Adrenal gland (tissue), 12 donors: ENCODE data around the gene GTF2F1. TPM values are rescaled to one million over a fixed set of nuclear protein-coding genes. Genes with fewer than 3 reads are reported as not detected.

ENCODE experiments used
- DNase-seq, 7 donors: peaks; one replicate each; pipeline ENCODE4 v3.0.0-alpha.2; 2019 to 2020
- H3K27ac ChIP-seq, 5 donors: fragments of 200-600 bp; sonication (generic) in 4 of 5; 1 replicate in 3 of 5; 2 replicates in 2 of 5; pipeline versions ENCODE4 v1.5.1 to v1.8.0; 2016 to 2020; ENCODE audit warnings: mild to moderate bottlenecking in 1 of 5
- H3K27me3 ChIP-seq: fragments of 200-600 bp; 2 replicates; pipeline ENCODE4 v1.8.0; 2021
- H3K36me3 ChIP-seq, 2 donors: fragments of 200-600 bp; replicated peaks in 1 of 2; 1 replicate in 1 of 2; 2 replicates in 1 of 2; pipeline versions ENCODE4 v1.5.1 to v1.8.0; 2018 to 2022
- H3K4me1 ChIP-seq, 2 donors: fragments of 200-600 bp; replicated peaks in 1 of 2; 1 replicate in 1 of 2; 2 replicates in 1 of 2; pipeline versions ENCODE4 v1.5.1 to v1.8.0; 2018 to 2021
- H3K4me3 ChIP-seq, 4 donors: fragments of 200-600 bp; sonication (generic) in 3 of 4; one replicate each; pipeline ENCODE4 v1.5.1; 2016 to 2018
- H3K9me3 ChIP-seq, 3 donors: fragments of 200-600 bp; sonication (generic) in 1 of 3; replicated peaks in 1 of 3; 1 replicate in 2 of 3; 2 replicates in 1 of 3; pipeline versions ENCODE4 v1.5.1 to v1.8.0; 2016 to 2021
- CTCF ChIP-seq, 6 experiments: fragments of 450-650 bp in 4 of 6; fragments of 200-600 bp in 2 of 6; sonication (generic) in 1 of 6; IDR thresholded peaks; 1 replicate in 5 of 6; 2 replicates in 1 of 6; pipeline versions ENCODE4 v1.5.1 to v1.8.0; 2016 to 2021; ENCODE audit warnings: antibody characterized with exemption in 6 of 6, mild to moderate bottlenecking in 2 of 6, moderate library complexity in 1 of 6
- POLR2A ChIP-seq, 2 donors: fragments of 450-650 bp; IDR thresholded peaks; one replicate each; pipeline ENCODE4 v1.6.1; 2017; ENCODE audit warnings: antibody characterized with exemption in 2 of 2, mild to moderate bottlenecking in 2 of 2, moderate library complexity in 1 of 2
- WGBS, 4 donors: extraction: QIAGEN DNeasy Blood & Tissue Kit in 2 of 4; methylation state at CpG; one replicate each; pipeline versions ENCODE4 v1.1.5 to v1.1.7; 2013 to 2017; 5-methylcytosine and 5-hydroxymethylcytosine counted together
- intact Hi-C, 2 donors: fragments of 100-400 bp; cut with DNase I; formaldehyde crosslinking; loops; one replicate each; pipeline versions ENCODE4 v1.14.1 to v1.15.0; 2022 to 2023
- polyA plus RNA-seq, 3 donors: library from polyadenylated mRNA; stranded (reverse); fragments of 200-250 nt in 2 of 3; fragments of 350-450 nt in 1 of 3; fragmentation: Illumina TruSeq in 1 of 3; extraction: RNeasy Lipid Tissue Mini Kit (QIAGEN cat#74804) in 1 of 3; gene quantifications; one replicate each; pipeline ENCODE4 v1.2.3, GENCODE V29; 2013 to 2014
- total RNA-seq, 9 donors: library from RNA; depleted of rRNA in 4 of 9; stranded (reverse); fragments of >200 nt in 4 of 9; fragments of 120-200 nt in 1 of 9; fragmentation: NEBNext Ultra II Directional in 1 of 9; extraction: Animal tissue kit (Norgen Biotek cat#: 25700) in 1 of 9; gene quantifications; one replicate each; pipeline versions ENCODE4 v1.1.0 to v1.2.4, GENCODE V29; 2013 to 2023
- donor health status: healthy with polysubstance abuse.
- donor health status: Bipolar disorder and iron deficiency.
- donor health status: DM: yes; HTN: yes; CAD: no.
- donor health status: DM: no; HTN: no; CAD: no.
- donor health status: DM: no; HTN: no; CAD: no.
- donor health status: DM: yes; HTN: yes; CAD: no.

The GTF2F1 gene
- total and polyA plus RNA-seq, 12 donors, result 29.0 to 79.1 (median 53.8) TPM

- DNase-seq, result no peak
- Histone ChIP-seq H3K27ac (no peak overlapping the region), H3K4me1 (no peaks in the 10 kb centered on the region), H3K36me3 (no peaks in the 10 kb centered on the region), H3K27me3 (no peaks in the 10 kb centered on the region), H3K4me3 (no peak overlapping the region), H3K9me3 (no peaks in the 10 kb centered on the region)
- TF ChIP-seq CTCF (IDR thresholded peaks at IDR 0.05), result no peak
- no peak for TF ChIP-seq POLR2A (IDR thresholded peaks at IDR 0.05)
- intact Hi-C loops, result no loop called here
- 80 to 100% (median 96%) methylated on average over 1 of the region's 1 CpG for whole genome bisulfite sequencing, 4 donors
These were observed 49.5 kb downstream of the GTF2F1 start for GRCh38 chr19:6343462-6343861.

GRCh38 chr19:6340493-6341201, 52.3 kb downstream of the GTF2F1 start:
- Histone ChIP-seq H3K36me3 (no peaks in the 10 kb centered on the region), H3K27me3 (no peaks in the 10 kb centered on the region), H3K27ac (no peak overlapping the region), H3K4me3 (no peak overlapping the region), H3K4me1 (no peaks in the 10 kb centered on the region), H3K9me3 (no peaks in the 10 kb centered on the region)
- 67 to 78% (median 74%) methylated on average over 14 of the region's 14 CpGs for WGBS, 4 donors
- no peak for DNase-seq
- intact Hi-C loops, result no loop called here
- TF ChIP-seq CTCF (IDR thresholded peaks at IDR 0.05) (no peak), POLR2A (IDR thresholded peaks at IDR 0.05) (no peak)

- WGBS, 4 donors, result 79 to 85% (median 84%) methylated on average over 6 of the region's 6 CpGs
These were observed 58.3 kb downstream of the GTF2F1 start for GRCh38 chr19:6334490-6335285.

More at GRCh38 chr19:6334490-6335285, 58.3 kb downstream of the GTF2F1 start:
- Histone ChIP-seq H3K9me3 (no peaks in the 10 kb centered on the region), H3K27me3 (no peaks in the 10 kb centered on the region), H3K27ac (no peak overlapping the region), H3K4me1 (no peaks in the 10 kb centered on the region), H3K4me3 (no peak overlapping the region), H3K36me3 (no peaks in the 10 kb centered on the region)
- no peak for DNase-seq
- TF ChIP-seq CTCF (IDR thresholded peaks at IDR 0.05) (no peak), POLR2A (IDR thresholded peaks at IDR 0.05) (no peak)
- intact Hi-C loops, result no loop called here
